Body of pancreas (tissue), 4 donors: ENCODE results near the gene PTPRN2.

Source experiments
- CTCF ChIP-seq, 7 experiments: fragments of 450-650 bp in 4 of 7; fragments of 200-600 bp in 3 of 7; sonication (generic) in 3 of 7; IDR thresholded peaks; one replicate each; pipeline ENCODE4 v1.5.1; 2016 to 2019; ENCODE audit warnings: antibody characterized with exemption in 7 of 7
- POLR2A ChIP-seq, 3 donors: fragments of 450-650 bp; IDR thresholded peaks; one replicate each; pipeline ENCODE4 v1.6.1; 2016; ENCODE audit warnings: antibody characterized with exemption in 3 of 3, mild to moderate bottlenecking in 2 of 3

GRCh38 chr7:158353606-158354570 is 233.7 kb downstream of the PTPRN2 start:
- peak in 2 of 7 experiments; percentile 16 to 17 for TF ChIP-seq CTCF (IDR thresholded peaks at IDR 0.05)
- TF ChIP-seq POLR2A (IDR thresholded peaks at IDR 0.05), result no peak
